Testis (tissue), 2 donors: Measurements from ENCODE around the gene DGCR6L.
"Not testable (repeated sequence)": the region's sequence is repeated elsewhere in the genome, so short reads cannot be mapped to it uniquely, and the experiment has no call there.

Experiments
- CTCF ChIP-seq, 3 experiments: fragments of 450-650 bp in 2 of 3; fragments of 200-600 bp in 1 of 3; sonication (generic) in 1 of 3; IDR thresholded peaks; one replicate each; pipeline ENCODE4 v1.5.1; 2016 to 2019; ENCODE audit warnings: antibody characterized with exemption in 3 of 3, mild to moderate bottlenecking in 2 of 3, moderate library complexity in 1 of 3
- POLR2A ChIP-seq: fragments of 450-650 bp; IDR thresholded peaks from one replicate; pipeline ENCODE4 v1.6.1; 2017; ENCODE audit warnings: antibody characterized with exemption, mild to moderate bottlenecking, moderate library complexity

GRCh38 chr22:20310773-20311172 lies 9.1 kb downstream of the DGCR6L start:
- TF ChIP-seq CTCF (IDR thresholded peaks at IDR 0.05); POLR2A: not testable (repeated sequence)
